Endothelial cell of umbilical vein (primary cell): Measurements from ENCODE around the gene LYVE1. TPM values are rescaled to one million over a fixed set of nuclear protein-coding genes. Genes with fewer than 3 reads are reported as not detected.

Experiments used
- BruUV-seq: library from RNA; stranded (reverse); fragments of 400-500 nt; replicated peaks from 2 replicates; lab custom pipeline; 2021; lab: Mats Ljungman, UMichigan
- CTCF ChIA-PET: fragments of 300-600, 350-600 bp; sonication (Branson Sonifier 250); formaldehyde crosslinking; loops from one replicate; lab custom pipeline; 2021; ENCODE audit warnings: antibody characterized with exemption, inconsistent platforms; lab: Charles Lee
- POLR2A ChIA-PET: fragments of 300-600, 350-600 bp; sonication (Branson Sonifier 250); formaldehyde crosslinking; loops from one replicate; lab custom pipeline; 2021; ENCODE audit warnings: antibody characterized with exemption, inconsistent platforms; lab: Charles Lee
- DNase-seq: peaks from one replicate; pipeline ENCODE4 v3.0.0-alpha.2; 2011; ENCODE audit warnings: low read depth, low spot score
- FAIRE-seq: peaks from 2 replicates; lab custom pipeline; 2011; peaks lifted over from hg19 to GRCh38; lab: Jason Lieb, UNC
- H2AFZ ChIP-seq: 2 replicates; pipeline ENCODE4 v1.6.0; 2012; ENCODE audit warnings: low read depth, low read length, control low read depth, inconsistent platforms
- H3K27ac ChIP-seq: 2 replicates; pipeline ENCODE4 v1.5.1; 2011; ENCODE audit warnings: low read depth, mild to moderate bottlenecking, control low read depth, low read length, moderate library complexity; ENCODE audit not compliant: insufficient read depth
- H3K27me3 ChIP-seq, 2 experiments: 2 replicates each; pipeline versions ENCODE4 v1.6.0 to v1.6.1; 2011; ENCODE audit warnings: low read length in 2 of 2, mixed read lengths in 1 of 2; ENCODE audit not compliant: control insufficient read depth in 2 of 2, insufficient read depth in 2 of 2
- H3K36me3 ChIP-seq, 2 experiments: 2 replicates in 1 of 2; 3 replicates in 1 of 2; pipeline ENCODE4 v1.5.1; 2011; ENCODE audit warnings: low read length in 2 of 2, mild to moderate bottlenecking in 1 of 2, moderate library complexity in 1 of 2; ENCODE audit not compliant: control insufficient read depth in 2 of 2, insufficient read depth in 2 of 2; ENCODE audit errors: extremely low read depth in 1 of 2
- H3K4me1 ChIP-seq: 3 replicates; pipeline ENCODE4 v1.5.1; 2011; ENCODE audit warnings: mild to moderate bottlenecking, low read length; ENCODE audit not compliant: control insufficient read depth, insufficient read depth; ENCODE audit errors: extremely low read depth
- H3K4me2 ChIP-seq: 2 replicates; pipeline ENCODE4 v1.6.1; 2011; ENCODE audit warnings: low read length, control low read depth, mixed read lengths; ENCODE audit not compliant: insufficient read depth
- H3K4me3 ChIP-seq, 3 experiments: fragments of 200-600 bp in 1 of 3; sonication (generic), shearing (Covaris generic) in 1 of 3; replicated peaks in 1 of 3; 2 replicates each; pipeline ENCODE4 v1.5.1; 2011 to 2016; ENCODE audit warnings: control low read depth in 3 of 3, low read length in 3 of 3, mild to moderate bottlenecking in 2 of 3, inconsistent platforms in 1 of 3, low read depth in 1 of 3, moderate library complexity in 1 of 3; ENCODE audit not compliant: insufficient read depth in 1 of 3
- H3K79me2 ChIP-seq: 2 replicates; pipeline ENCODE4 v1.6.0; 2012; ENCODE audit warnings: low read length, inconsistent platforms; ENCODE audit not compliant: control insufficient read depth, insufficient read depth
- H3K9ac ChIP-seq: replicated peaks from 2 replicates; pipeline ENCODE3; 2011; ENCODE audit warnings: low read length, control low read depth; ENCODE audit not compliant: insufficient read depth; ENCODE audit errors: extremely low read depth
- H3K9me1 ChIP-seq: replicated peaks from 3 replicates; pipeline ENCODE4 v1.6.0; 2011; ENCODE audit warnings: mild to moderate bottlenecking, low read length; ENCODE audit not compliant: control insufficient read depth, insufficient read depth; ENCODE audit errors: extremely low read depth
- H3K9me3 ChIP-seq: replicated peaks from 2 replicates; pipeline ENCODE4 v1.5.1; 2012; ENCODE audit warnings: low read length, inconsistent platforms; ENCODE audit not compliant: control insufficient read depth, insufficient read depth
- H4K20me1 ChIP-seq: replicated peaks from 2 replicates; pipeline ENCODE3; 2011; ENCODE audit warnings: mild to moderate bottlenecking, low read length; ENCODE audit not compliant: control insufficient read depth, insufficient read depth; ENCODE audit errors: extremely low read depth
- CTCF ChIP-seq, 2 donors: IDR thresholded peaks; 1 replicate in 1 of 2; 2 replicates in 1 of 2; pipeline ENCODE4 v1.5.1; 2011; ENCODE audit warnings: low read length in 2 of 2, mild to moderate bottlenecking in 2 of 2, moderate library complexity in 2 of 2, control low read depth in 1 of 2, inconsistent platforms in 1 of 2, low read depth in 1 of 2; ENCODE audit not compliant: insufficient read depth in 1 of 2; ENCODE audit errors: extremely low read depth in 1 of 2
- EZH2 ChIP-seq: IDR thresholded peaks from 2 replicates; pipeline ENCODE4 v1.6.1; 2012; ENCODE audit warnings: borderline replicate concordance, low read depth, mild to moderate bottlenecking, moderate library complexity, low read length, inconsistent platforms; ENCODE audit not compliant: severe bottlenecking
- FOS ChIP-seq: IDR thresholded peaks from 2 replicates; pipeline ENCODE4 v1.6.1; 2011; ENCODE audit warnings: mild to moderate bottlenecking, low read length, moderate library complexity, borderline replicate concordance; ENCODE audit not compliant: insufficient read depth
- JUN ChIP-seq: IDR thresholded peaks from 2 replicates; pipeline ENCODE4 v1.6.1; 2011; ENCODE audit warnings: borderline replicate concordance, low read depth; ENCODE audit not compliant: insufficient read length, insufficient read depth
- MYC ChIP-seq: IDR thresholded peaks from one replicate; pipeline ENCODE4 v1.6.1; 2011; ENCODE audit warnings: mild to moderate bottlenecking, low read depth, low read length
- POLR2A ChIP-seq: IDR thresholded peaks from 2 replicates; pipeline ENCODE4 v1.6.1; 2012; ENCODE audit warnings: low read depth, mild to moderate bottlenecking, control low read depth, low read length
- POLR2AphosphoS5 ChIP-seq: IDR thresholded peaks from 2 replicates; pipeline ENCODE4 v1.6.1; 2012; ENCODE audit warnings: low read depth, mild to moderate bottlenecking, control low read depth, low read length, moderate library complexity; ENCODE audit not compliant: insufficient read depth
- dilution Hi-C: fragments of 300-500 bp; cut with MboI; formaldehyde crosslinking; loops from one replicate; pipeline ENCODE4 v1.15.0; 2019; ENCODE audit warnings: low sequenced_read_pairs; ENCODE audit not compliant: extremely low pct_ligation_motif_present
- intact Hi-C: fragments of 100-400 bp; cut with micrococcal nuclease; formaldehyde crosslinking; loops from one replicate; pipeline ENCODE4 v1.10.0; 2022
- polyA plus RNA-seq, 4 experiments: library from polyadenylated mRNA; depleted of rRNA in 3 of 4; stranded (reverse) in 3 of 4; unstranded in 1 of 4; fragments of >200 nt; gene quantifications; 2 replicates each; pipeline versions ENCODE4 v1.2.1 to v1.2.3, GENCODE V29; 2011 to 2012; ENCODE audit warnings: missing spikeins in 1 of 4
- total RNA-seq: library from RNA; stranded (reverse); gene quantifications from 2 replicates; pipeline ENCODE4 v1.2.3, GENCODE V29; 2021

LYVE1 gene
- total and polyA plus RNA-seq, 2 donors (not counting 3 experiments of a cell fraction or from before 2014, with no cell fraction given): 4.6 to 7.6 TPM

- Histone ChIP-seq H3K4me1 (peaks cover 41% of the 10 kb centered on the region), H3K36me3 (no peaks in the 10 kb centered on the region), H3K4me3 (no peak overlapping the region), H3K27ac (peak overlapping the region; percentile 36), H4K20me1 (no peaks in the 10 kb centered on the region), H2AFZ (no peak overlapping the region), H3K79me2 (no peaks in the 10 kb centered on the region), H3K4me2 (no peak overlapping the region), H3K9ac (no peak overlapping the region), H3K9me3 (no peaks in the 10 kb centered on the region), H3K9me1 (no peaks in the 10 kb centered on the region), H3K27me3 (no peaks in the 10 kb centered on the region)
- ChIA-PET POLR2A (interaction anchor here (1.5 to 2.3 kb wide), 2 partner anchors 10 to 23 kb away, joined by 3 to 7 read pairs; no protein-coding TSS in a partner anchor), CTCF (interaction anchor here (1.0 to 2.1 kb wide), 10 partner anchors 9 to 178 kb away, joined by 3 to 10 read pairs (median 4); partner anchors contain the start of genes LYVE1 and RNF141)
- no peak for TF ChIP-seq CTCF (IDR thresholded peaks at IDR 0.05; ENCODE audit: extremely low read depth in 1 of 2, insufficient read depth in 1 of 2, low read depth in 1 of 2, low read length in 2 of 2)
- TF ChIP-seq JUN: peak; percentile 8
- TF ChIP-seq POLR2A: peak; percentile 48
- BruUV-seq: no TSS peak
- peak; percentile 95 for DNase-seq
- intact Hi-C loops (no loop called here), dilution Hi-C loops (no loop called here)
- FAIRE-seq: peak; percentile 80
Observed at GRCh38 chr11:10584071-10584501, 15.6 kb upstream of the LYVE1 start.

- H2AFZ ChIP-seq: peak overlapping the region; percentile 55
- dilution Hi-C loops: no loop called here
- FAIRE-seq: peak; percentile 75
- peak; percentile 71 for DNase-seq
- peaks cover 38% of the 10 kb centered on the region for H3K4me1 ChIP-seq
- ChIA-PET CTCF (interaction anchor here (0.9 to 2.8 kb wide), 6 partner anchors 11 to 73 kb away, joined by 3 to 14 read pairs (median 4); partner anchors contain the start of genes LYVE1 and RNF141), POLR2A (no interaction called here)
- H3K9me1 ChIP-seq: no peaks in the 10 kb centered on the region
- no peaks in the 10 kb centered on the region for H3K36me3 ChIP-seq
- no peaks in the 10 kb centered on the region for H4K20me1 ChIP-seq
- no peak overlapping the region for H3K4me3 ChIP-seq
- peak overlapping the region; percentile 65 for H3K27ac ChIP-seq
- intact Hi-C loops: loop anchor here (1.0 kb wide), 1 partner anchor 8 kb away; no protein-coding TSS in a partner anchor
- H3K9ac ChIP-seq: no peak overlapping the region
- peak overlapping the region; percentile 3 for H3K4me2 ChIP-seq
- no peaks in the 10 kb centered on the region for H3K27me3 ChIP-seq
- H3K9me3 ChIP-seq: no peaks in the 10 kb centered on the region
- no peaks in the 10 kb centered on the region for H3K79me2 ChIP-seq
- BruUV-seq: no TSS peak
- TF ChIP-seq JUN (peak; percentile 16), CTCF (IDR thresholded peaks at IDR 0.05; ENCODE audit: extremely low read depth in 1 of 2, insufficient read depth in 1 of 2, low read depth in 1 of 2, low read length in 2 of 2) (no peak), POLR2AphosphoS5 (peak; percentile 32), MYC (no peak), EZH2 (no peak), FOS (peak; percentile 77)
Observed at GRCh38 chr11:10581481-10582019, 13.1 kb upstream of the LYVE1 start.
